HEK293 (cell line): ENCODE results near the gene ADORA3.

Experiments
- CTCF ChIA-PET: fragments of 350-600 bp; formaldehyde crosslinking; extraction: SDS; loops from one replicate; lab custom pipeline; 2021; ENCODE audit warnings: antibody characterized with exemption; lab: Yijun Ruan, JAX
- POLR2A ChIA-PET: fragments of 300-600 bp; formaldehyde crosslinking; extraction: SDS; loops from one replicate; lab custom pipeline; 2020; ENCODE audit warnings: antibody characterized with exemption, inconsistent platforms; lab: Yijun Ruan, JAX
- H3K27ac ChIP-seq: fragments of 200-500 bp; sonication (Bioruptor generic); 2 replicates; pipeline ENCODE4 v1.5.1; 2014; ENCODE audit warnings: low read depth, low read length, control low read depth, inconsistent platforms; ENCODE audit errors: extremely low read depth
- H3K36me3 ChIP-seq, 2 experiments: fragments of 200-500 bp in 1 of 2; sonication (Bioruptor generic) in 1 of 2; 1 replicate in 1 of 2; 2 replicates in 1 of 2; pipeline ENCODE4 v1.5.1; 2014 to 2017; ENCODE audit warnings: inconsistent platforms in 2 of 2, low read length in 2 of 2; ENCODE audit not compliant: control insufficient read depth in 2 of 2, insufficient read depth in 1 of 2
- H3K4me1 ChIP-seq: fragments of 200-500 bp; sonication (Bioruptor generic); 2 replicates; pipeline ENCODE4 v1.5.1; 2014; ENCODE audit warnings: mild to moderate bottlenecking, low read length, inconsistent platforms; ENCODE audit not compliant: control insufficient read depth, insufficient read depth
- H3K4me3 ChIP-seq: 2 replicates; pipeline ENCODE4 v1.5.1; 2011; ENCODE audit warnings: low read depth, mild to moderate bottlenecking, control low read depth, low read length, moderate library complexity
- H3K9me3 ChIP-seq: fragments of 200-500 bp; sonication (Bioruptor generic); 2 replicates; pipeline ENCODE4 v1.5.1; 2014; ENCODE audit warnings: low read depth, low read length, inconsistent platforms; ENCODE audit not compliant: control insufficient read depth, insufficient read depth
- FEZF1 ChIP-seq: fragments of 450-650 bp; formaldehyde crosslinking; IDR thresholded peaks from 2 replicates; pipeline ENCODE4 v1.5.1; 2016; ENCODE audit warnings: missing biosample characterization, missing genetic modification characterization
- HOXD13 ChIP-seq: sonication (generic); formaldehyde crosslinking; IDR thresholded peaks from 2 replicates; pipeline ENCODE4 v1.8.0; 2022; ENCODE audit warnings: missing genetic modification reagents, borderline replicate concordance
- KLF1 ChIP-seq: fragments of 450-650 bp; formaldehyde crosslinking; IDR thresholded peaks from 2 replicates; pipeline ENCODE4 v1.5.1; 2016; ENCODE audit warnings: missing biosample characterization, missing genetic modification characterization
- KLF10 ChIP-seq: fragments of 450-650 bp; IDR thresholded peaks from 2 replicates; pipeline ENCODE4 v1.5.1; 2018; ENCODE audit warnings: missing biosample characterization, mild to moderate bottlenecking, missing genetic modification characterization
- KLF16 ChIP-seq: fragments of 450-650 bp; formaldehyde crosslinking; IDR thresholded peaks from 2 replicates; pipeline ENCODE4 v1.5.1; 2017; ENCODE audit warnings: missing biosample characterization, missing genetic modification characterization
- KLF17 ChIP-seq: fragments of 450-650 bp; formaldehyde crosslinking; IDR thresholded peaks from 2 replicates; pipeline ENCODE4 v1.5.1; 2016; ENCODE audit warnings: missing biosample characterization, missing genetic modification characterization
- MEIS1 ChIP-seq: sonication (generic); formaldehyde crosslinking; IDR thresholded peaks from 2 replicates; pipeline ENCODE4 v1.8.1; 2022; ENCODE audit warnings: missing genetic modification reagents, mild to moderate bottlenecking, borderline replicate concordance
- PRDM6 ChIP-seq: fragments of 450-650 bp; formaldehyde crosslinking; IDR thresholded peaks from 2 replicates; pipeline ENCODE4 v1.5.1; 2017; ENCODE audit warnings: missing biosample characterization, missing genetic modification characterization
- TRIM28 ChIP-seq: IDR thresholded peaks from 2 replicates; pipeline ENCODE4 v1.6.1; 2011; ENCODE audit warnings: low read length, control low read depth, borderline replicate concordance
- TSHZ1 ChIP-seq: fragments of 450-650 bp; formaldehyde crosslinking; IDR thresholded peaks from 2 replicates; pipeline ENCODE4 v1.5.1; 2016; ENCODE audit warnings: missing biosample characterization, missing genetic modification characterization, borderline replicate concordance
- ZBTB17 ChIP-seq: fragments of 450-650 bp; formaldehyde crosslinking; IDR thresholded peaks from 2 replicates; pipeline ENCODE4 v1.5.1; 2016; ENCODE audit warnings: missing biosample characterization, missing genetic modification characterization
- ZBTB49 ChIP-seq: fragments of 450-650 bp; formaldehyde crosslinking; IDR thresholded peaks from 2 replicates; pipeline ENCODE4 v1.5.1; 2016; ENCODE audit warnings: missing biosample characterization, missing genetic modification characterization, low read depth
- ZEB2 ChIP-seq: fragments of 450-650 bp; formaldehyde crosslinking; IDR thresholded peaks from 2 replicates; pipeline ENCODE4 v1.5.1; 2016; ENCODE audit warnings: missing biosample characterization, missing genetic modification characterization
- ZNF155 ChIP-seq: fragments of 450-650 bp; formaldehyde crosslinking; IDR thresholded peaks from 2 replicates; pipeline ENCODE4 v1.5.1; 2016; ENCODE audit warnings: missing biosample characterization, missing genetic modification characterization
- ZNF169 ChIP-seq: fragments of 450-650 bp; formaldehyde crosslinking; IDR thresholded peaks from 2 replicates; pipeline ENCODE4 v1.5.1; 2016; ENCODE audit warnings: missing biosample characterization, missing genetic modification characterization
- ZNF174 ChIP-seq: fragments of 450-650 bp; formaldehyde crosslinking; IDR thresholded peaks from 2 replicates; pipeline ENCODE4 v1.5.0; 2017; ENCODE audit warnings: missing biosample characterization, mild to moderate bottlenecking, missing genetic modification characterization
- ZNF184 ChIP-seq: fragments of 450-650 bp; IDR thresholded peaks from 2 replicates; pipeline ENCODE4 v1.5.1; 2018; ENCODE audit warnings: missing biosample characterization, mild to moderate bottlenecking, missing genetic modification characterization
- ZNF23 ChIP-seq: fragments of 450-650 bp; formaldehyde crosslinking; IDR thresholded peaks from 2 replicates; pipeline ENCODE4 v1.5.1; 2016; ENCODE audit warnings: missing biosample characterization, missing genetic modification characterization, borderline replicate concordance
- ZNF354C ChIP-seq: fragments of 450-650 bp; formaldehyde crosslinking; IDR thresholded peaks from 2 replicates; pipeline ENCODE4 v1.5.1; 2016; ENCODE audit warnings: missing biosample characterization, missing genetic modification characterization, low read depth, borderline replicate concordance
- ZNF391 ChIP-seq: fragments of 450-650 bp; formaldehyde crosslinking; IDR thresholded peaks from 2 replicates; pipeline ENCODE4 v1.5.1; 2016; ENCODE audit warnings: low read depth, missing biosample characterization, missing genetic modification characterization, borderline replicate concordance
- ZNF426 ChIP-seq: fragments of 450-650 bp; formaldehyde crosslinking; IDR thresholded peaks from 2 replicates; pipeline ENCODE4 v1.5.1; 2017; ENCODE audit warnings: missing biosample characterization, missing genetic modification characterization, mild to moderate bottlenecking, inconsistent platforms, moderate library complexity
- ZNF530 ChIP-seq: fragments of 450-650 bp; formaldehyde crosslinking; IDR thresholded peaks from 2 replicates; pipeline ENCODE4 v1.5.1; 2016; ENCODE audit warnings: low read depth, missing biosample characterization, missing genetic modification characterization
- ZNF560 ChIP-seq: fragments of 450-650 bp; formaldehyde crosslinking; IDR thresholded peaks from 2 replicates; pipeline ENCODE4 v1.5.1; 2017; ENCODE audit warnings: missing biosample characterization, missing genetic modification characterization, borderline replicate concordance
- ZNF596 ChIP-seq: fragments of 450-650 bp; IDR thresholded peaks from 2 replicates; pipeline ENCODE4 v1.5.0; 2018; ENCODE audit warnings: missing biosample characterization, mild to moderate bottlenecking, missing genetic modification characterization, moderate library complexity

The ADORA3 gene

GRCh38 chr1:111520053-111520452 is 16.6 kb upstream of the ADORA3 start (continued):
- TF ChIP-seq TSHZ1 (tag by site-specific recombination) (no peak), ZNF354C (tag by site-specific recombination) (no peak), KLF10 (tag by site-specific recombination) (no peak), ZNF169 (tag by site-specific recombination) (no peak), ZNF184 (no peak), KLF16 (tag by site-specific recombination) (no peak), ZNF23 (tag by site-specific recombination) (no peak), TRIM28 (no peak), ZNF530 (tag by site-specific recombination) (no peak), ZNF560 (tag by site-specific recombination) (no peak), ZNF596 (tag by site-specific recombination) (no peak), ZEB2 (no peak)

GRCh38 chr1:111517469-111518225 is 14.2 kb upstream of the ADORA3 start:
- Histone ChIP-seq H3K4me1 (no peaks in the 10 kb centered on the region), H3K9me3 (no peaks in the 10 kb centered on the region), H3K4me3 (no peak overlapping the region), H3K36me3 (no peaks in the 10 kb centered on the region), H3K27ac (no peak overlapping the region)
- POLR2A ChIA-PET, result interaction anchor here (0.9 kb wide), 1 partner anchor 102 kb away, joined by 3 read pairs; no protein-coding TSS in a partner anchor
- CTCF ChIA-PET, result interaction anchor here (0.5 to 2.5 kb wide), 4 partner anchors 10 to 229 kb away, joined by 3 to 24 read pairs (median 3); no protein-coding TSS in a partner anchor
- no peak for TF ChIP-seq KLF1 (tag by site-specific recombination)
- TF ChIP-seq PRDM6 (tag by site-specific recombination), result 0 out of 2 replicates have a peak, but pooled peaks have one; percentile 20
- TF ChIP-seq FEZF1 (tag by site-specific recombination), result peak; percentile 72
- TF ChIP-seq, all 188 proteins: peak for 2

GRCh38 chr1:111516005-111516535 is 12.6 kb upstream of the ADORA3 start:
- Histone ChIP-seq H3K4me1 (no peaks in the 10 kb centered on the region), H3K9me3 (no peaks in the 10 kb centered on the region), H3K27ac (no peak overlapping the region), H3K4me3 (no peak overlapping the region), H3K36me3 (no peaks in the 10 kb centered on the region)
- CTCF ChIA-PET, result interaction anchor here (0.7 to 2.5 kb wide), 2 partner anchors 8 to 17 kb away, joined by 3 to 24 read pairs; no protein-coding TSS in a partner anchor
- POLR2A ChIA-PET, result no interaction called here
- TF ChIP-seq ZNF426, result no peak
- TF ChIP-seq MEIS1 (CRISPR knock-in tag), result no peak
- no peak for TF ChIP-seq HOXD13 (CRISPR knock-in tag)
- no peak for TF ChIP-seq ZBTB17
- TF ChIP-seq ZBTB49 (tag by site-specific recombination), result no peak
- TF ChIP-seq ZNF155 (tag by site-specific recombination), result no peak
- no peak for TF ChIP-seq ZNF174 (tag by site-specific recombination)
- no peak for TF ChIP-seq KLF17 (tag by site-specific recombination)
- no peak for TF ChIP-seq TRIM28
- no peak for TF ChIP-seq ZNF391 (tag by site-specific recombination)
